ENCODE measurements around the gene S100A9. TPM values are rescaled to one million over a fixed set of nuclear protein-coding genes. Genes with fewer than 3 reads are reported as not detected.

The S100A9 gene
- total RNA-seq, 1 experiment from 2014 or later, result 0.59 TPM

GRCh38 chr1:153387785-153388184, 30.1 kb downstream of the S100A9 start:
- DNase-seq (ENCODE audit: low read depth, low spot score), result no peak
- no peaks in the 10 kb centered on the region for H4K20me1 ChIP-seq (ENCODE audit: insufficient read depth)
- H3K9ac ChIP-seq (ENCODE audit: low read length), result no peak overlapping the region
- intact Hi-C loops (cut with micrococcal nuclease), result no loop called here
- H3K4me2 ChIP-seq (ENCODE audit: low read length), result no peak overlapping the region
- H3K79me2 ChIP-seq (ENCODE audit: insufficient read depth, low read length), result no peaks in the 10 kb centered on the region
- no peaks in the 10 kb centered on the region for H3K9me2 ChIP-seq (ENCODE audit: insufficient read depth)
- no peaks in the 10 kb centered on the region for H3K9me3 ChIP-seq (ENCODE audit: control insufficient read depth in 1 of 2, insufficient read depth in 1 of 2, low read depth in 1 of 2, low read length in 2 of 2)
- no peak overlapping the region for H3K4me3 ChIP-seq (replicated peaks in 1 of 2; ENCODE audit: low read depth in 1 of 2, low read length in 2 of 2)
- no peak for TF ChIP-seq EZH2phosphoT487 (IDR thresholded peaks at IDR 0.05; ENCODE audit: borderline replicate concordance)
- TF ChIP-seq CBX3 (IDR thresholded peaks at IDR 0.05; ENCODE audit: low read depth), result no peak
- BruUV-seq (replicated peaks), result no TSS peak
- no peak overlapping the region for H3K27ac ChIP-seq (ENCODE audit: low read depth, low read length)
- peaks cover 71% of the 10 kb centered on the region for H3K27me3 ChIP-seq (ENCODE audit: insufficient read depth, low read length)
- no peaks in the 10 kb centered on the region for H3K4me1 ChIP-seq (ENCODE audit: control insufficient read depth in 1 of 2, insufficient read depth in 2 of 2, low read length in 2 of 2)
- H3K36me3 ChIP-seq (ENCODE audit: control insufficient read depth in 1 of 2, insufficient read depth in 2 of 2, low read length in 2 of 2), result no peaks in the 10 kb centered on the region
- ATAC-seq, result no peak
- no peak overlapping the region for H2AFZ ChIP-seq (ENCODE audit: low read depth, low read length, poor library complexity, severe bottlenecking)
- ChIA-PET RAD21 (ENCODE audit: low non-redundant PET in 1 of 2, low total read pairs in 2 of 2, uncharacterized antibody in 2 of 2, unreplicated experiment in 2 of 2) (no interaction called here), POLR2A (no interaction called here), CTCF (no interaction called here)

GRCh38 chr1:153389401-153389800, 31.7 kb downstream of the S100A9 start:
- no peak for TF ChIP-seq ZNF274 (IDR thresholded peaks at IDR 0.05; ENCODE audit: low read depth, low read length)
- no peak for TF ChIP-seq REST (IDR thresholded peaks at IDR 0.05; ENCODE audit: low read depth)
- no peak for TF ChIP-seq CBX3 (IDR thresholded peaks at IDR 0.05; ENCODE audit: low read depth)
- TF ChIP-seq MAX (IDR thresholded peaks at IDR 0.05), result no peak
- TF ChIP-seq SIN3A (IDR thresholded peaks at IDR 0.05; ENCODE audit: low read depth), result no peak
- no peak for TF ChIP-seq SRF (IDR thresholded peaks at IDR 0.05; ENCODE audit: low read depth)
- TF ChIP-seq ZFX (IDR thresholded peaks at IDR 0.05), result no peak
- no peak for TF ChIP-seq YY1 (IDR thresholded peaks at IDR 0.05; ENCODE audit: extremely low read depth, insufficient replicate concordance, low read depth, low read length)
- no peak for TF ChIP-seq CEBPB (IDR thresholded peaks at IDR 0.05; ENCODE audit: low read depth)
- no peak for TF ChIP-seq ELF1 (IDR thresholded peaks at IDR 0.05; ENCODE audit: borderline replicate concordance, low read depth)
- no TSS peak for BruUV-seq (replicated peaks)
- no peak overlapping the region for H2AFZ ChIP-seq (ENCODE audit: low read depth, low read length, poor library complexity, severe bottlenecking)
- peaks cover 73% of the 10 kb centered on the region for H3K27me3 ChIP-seq (ENCODE audit: insufficient read depth, low read length)
- no peak overlapping the region for H3K9ac ChIP-seq (ENCODE audit: low read length)
- no peaks in the 10 kb centered on the region for H3K4me1 ChIP-seq (ENCODE audit: control insufficient read depth in 1 of 2, insufficient read depth in 2 of 2, low read length in 2 of 2)
- no peaks in the 10 kb centered on the region for H3K9me3 ChIP-seq (ENCODE audit: control insufficient read depth in 1 of 2, insufficient read depth in 1 of 2, low read depth in 1 of 2, low read length in 2 of 2)
- RAD21 ChIA-PET (ENCODE audit: low non-redundant PET in 1 of 2, low total read pairs in 2 of 2, uncharacterized antibody in 2 of 2, unreplicated experiment in 2 of 2), result no interaction called here
- no peaks in the 10 kb centered on the region for H4K20me1 ChIP-seq (ENCODE audit: insufficient read depth)
- CTCF ChIA-PET, result no interaction called here
- H3K4me2 ChIP-seq (ENCODE audit: low read length), result no peak overlapping the region
- ATAC-seq (no peak), DNase-seq (ENCODE audit: low read depth, low spot score) (no peak)
- no peaks in the 10 kb centered on the region for H3K79me2 ChIP-seq (ENCODE audit: insufficient read depth, low read length)
- intact Hi-C loops (cut with micrococcal nuclease), result no loop called here
- POLR2A ChIA-PET, result no interaction called here
- H3K27ac ChIP-seq (ENCODE audit: low read depth, low read length), result no peak overlapping the region
- no peak overlapping the region for H3K4me3 ChIP-seq (replicated peaks in 1 of 2; ENCODE audit: low read depth in 1 of 2, low read length in 2 of 2)
- H3K9me2 ChIP-seq (ENCODE audit: insufficient read depth), result no peaks in the 10 kb centered on the region
- no peaks in the 10 kb centered on the region for H3K36me3 ChIP-seq (ENCODE audit: control insufficient read depth in 1 of 2, insufficient read depth in 2 of 2, low read length in 2 of 2)
